K562 (cell line): ENCODE measurements around the gene GUCY1A1. TPM values are rescaled to one million over a fixed set of nuclear protein-coding genes. Genes with fewer than 3 reads are reported as not detected.

Experiments used
- ATAC-seq: fragments of 200-7000 bp; cut with Tn5 transposase; 3 replicates; pipeline ENCODE4 v1.9.1; 2020; ENCODE audit warnings: moderate library complexity
- BruUV-seq: library from RNA; stranded (reverse); fragments of 400-500 nt; replicated peaks from 2 replicates; lab custom pipeline; 2021; lab: Mats Ljungman, UMichigan
- CTCF ChIA-PET: fragments of 300-600 bp; formaldehyde crosslinking; extraction: SDS; loops from one replicate; lab custom pipeline; 2021; ENCODE audit warnings: low intra/inter-chr PET ratio; lab: Yijun Ruan, JAX
- POLR2A ChIA-PET: fragments of 300-600, 350-650 bp; sonication (Branson Sonifier 250); formaldehyde crosslinking; extraction: SDS; loops from one replicate; lab custom pipeline; 2021; ENCODE audit warnings: antibody characterized with exemption, inconsistent platforms; lab: Yijun Ruan, JAX
- DNase-seq, 4 experiments: peaks; one replicate each; pipeline versions ENCODE4 v3.0.0 to v3.0.0-alpha.2; 2011 to 2018; ENCODE audit warnings: low spot score in 3 of 4, mixed read lengths in 3 of 4; ENCODE audit errors: extremely low read depth in 1 of 4
- FAIRE-seq: peaks from 2 replicates; lab custom pipeline; 2011; peaks lifted over from hg19 to GRCh38; lab: Jason Lieb, UNC
- H2AFZ ChIP-seq: 2 replicates; pipeline ENCODE4 v1.6.0; 2011; ENCODE audit warnings: low read depth, low read length, control low read depth, inconsistent platforms
- H3K27ac ChIP-seq: fragments of 200-600 bp; 3 replicates; pipeline ENCODE4 v1.8.0; 2011; ENCODE audit warnings: low read depth, mild to moderate bottlenecking, control low read depth, inconsistent platforms, low read length, moderate library complexity, mixed read lengths; ENCODE audit errors: extremely low read depth
- H3K27me3 ChIP-seq, 2 experiments: fragments of 300-600 bp in 1 of 2; 2 replicates in 1 of 2; 3 replicates in 1 of 2; pipeline versions ENCODE4 v1.6.0 to v1.8.0; 2011; ENCODE audit warnings: inconsistent platforms in 2 of 2, low read length in 2 of 2, mild to moderate bottlenecking in 1 of 2, mixed read lengths in 1 of 2, moderate library complexity in 1 of 2; ENCODE audit not compliant: control insufficient read depth in 2 of 2, insufficient read depth in 2 of 2
- H3K36me3 ChIP-seq: fragments of 300-600 bp; 3 replicates; pipeline ENCODE4 v1.8.0; 2011; ENCODE audit warnings: mild to moderate bottlenecking, low read length, inconsistent platforms; ENCODE audit not compliant: control insufficient read depth, insufficient read depth
- H3K4me1 ChIP-seq, 2 experiments: fragments of 200-600 bp in 1 of 2; replicated peaks in 1 of 2; 2 replicates in 1 of 2; 3 replicates in 1 of 2; pipeline versions ENCODE4 v1.5.1 to v1.8.0; 2011; ENCODE audit warnings: inconsistent platforms in 2 of 2, low read length in 2 of 2, mild to moderate bottlenecking in 1 of 2, mixed read lengths in 1 of 2, moderate library complexity in 1 of 2; ENCODE audit not compliant: control insufficient read depth in 2 of 2, insufficient read depth in 2 of 2
- H3K4me2 ChIP-seq: 2 replicates; pipeline ENCODE4 v1.6.1; 2011; ENCODE audit warnings: low read length, control low read depth, inconsistent platforms, mixed read lengths; ENCODE audit not compliant: insufficient read depth
- H3K4me3 ChIP-seq: fragments of 200-600 bp; sonication (generic), shearing (Covaris generic); 2 replicates; pipeline ENCODE4 v1.5.1; 2016; ENCODE audit warnings: control low read depth, inconsistent platforms
- H3K79me2 ChIP-seq: fragments of 200-600 bp; 3 replicates; pipeline ENCODE4 v1.8.0; 2011; ENCODE audit warnings: low read length, inconsistent platforms; ENCODE audit not compliant: control insufficient read depth, insufficient read depth
- H3K9ac ChIP-seq, 2 experiments: 2 replicates each; pipeline versions ENCODE4 v1.6.0 to v1.6.1; 2011; ENCODE audit warnings: low read depth in 2 of 2, low read length in 2 of 2, control low read depth in 1 of 2, inconsistent platforms in 1 of 2, mild to moderate bottlenecking in 1 of 2, mixed read lengths in 1 of 2; ENCODE audit not compliant: insufficient read depth in 1 of 2
- H3K9me1 ChIP-seq: one replicate; pipeline ENCODE4 v1.6.0; 2011; ENCODE audit warnings: inconsistent platforms, mild to moderate bottlenecking, low read length, moderate library complexity; ENCODE audit not compliant: control insufficient read depth, insufficient read depth
- H3K9me3 ChIP-seq: replicated peaks from 2 replicates; pipeline ENCODE4 v1.5.1; 2011; ENCODE audit warnings: low read depth, low read length, inconsistent platforms; ENCODE audit not compliant: control insufficient read depth, insufficient read depth
- H4K20me1 ChIP-seq: replicated peaks from 2 replicates; pipeline ENCODE4 v1.6.1; 2011; ENCODE audit warnings: low read length, inconsistent platforms, mixed read lengths; ENCODE audit not compliant: control insufficient read depth, insufficient read depth
- HEY1 ChIP-seq: fragments of 250-450 bp; sonication (Bioruptor Pico); IDR thresholded peaks from 2 replicates; pipeline ENCODE4 v1.5.0; 2020; ENCODE audit warnings: mild to moderate bottlenecking, moderate library complexity, borderline replicate concordance
- HIVEP1 ChIP-seq: fragments of 250-450 bp; sonication (Bioruptor Pico); IDR thresholded peaks from 2 replicates; pipeline ENCODE4 v1.4.0; 2020; ENCODE audit warnings: mild to moderate bottlenecking
- HNRNPK ChIP-seq: fragments of 200-400 bp; formaldehyde crosslinking; IDR thresholded peaks from one replicate; pipeline ENCODE4 v1.6.1; 2018; ENCODE audit warnings: mild to moderate bottlenecking, low read depth, low read length; ENCODE audit not compliant: poor library complexity, severe bottlenecking
- KDM5B ChIP-seq: fragments of 200-600 bp; sonication (generic); IDR thresholded peaks from 2 replicates; pipeline ENCODE4 v1.6.1; 2012; ENCODE audit warnings: low read depth, mild to moderate bottlenecking, moderate library complexity, low read length, control low read depth, inconsistent platforms; ENCODE audit not compliant: insufficient replicate concordance
- PURB ChIP-seq: sonication (generic); formaldehyde crosslinking; IDR thresholded peaks from 2 replicates; pipeline ENCODE4 v1.9.0; 2021; ENCODE audit warnings: low read depth, mild to moderate bottlenecking, missing genetic modification reagents
- ZBTB26 ChIP-seq: fragments of 450-650 bp; formaldehyde crosslinking; IDR thresholded peaks from 2 replicates; pipeline ENCODE4 v1.4.0; 2022; ENCODE audit warnings: missing genetic modification characterization
- WGBS: fragments of 100-300 bp; shearing (Covaris generic); methylation state at CpG from one replicate; pipeline ENCODE4 v1.1.6; 2016; ENCODE audit warnings: low coverage, mixed read lengths; ENCODE audit not compliant: insufficient coverage; ENCODE audit errors: missing lambda C conversion rate; 5-methylcytosine and 5-hydroxymethylcytosine counted together
- in situ Hi-C: fragments of 300-500 bp; cut with MboI; formaldehyde crosslinking; loops from 4 replicates; pipeline ENCODE4 v1.15.0; 2018; ENCODE audit warnings: inconsistent platforms, mixed read lengths
- intact Hi-C: fragments of 100-400 bp; cut with micrococcal nuclease; formaldehyde crosslinking; loops from 2 replicates; pipeline ENCODE4 v1.14.2; 2022
- polyA plus RNA-seq, 8 experiments: library from polyadenylated mRNA; depleted of rRNA in 4 of 8; stranded (reverse) in 5 of 8; unstranded in 3 of 8; fragments of >200 nt; fragmentation: Nextera tagmentation in 2 of 8; fragmentation: Illumina TruSeq in 1 of 8; extraction: Ambion mirVana in 2 of 8; extraction: Trizol in 1 of 8; gene quantifications; 2 replicates each; pipeline versions ENCODE4 v1.2.1 to v1.2.3, GENCODE V29; 2011 to 2014; ENCODE audit warnings: inconsistent platforms in 1 of 8, missing spikeins in 1 of 8
- total RNA-seq, 7 experiments: library from RNA; depleted of rRNA in 6 of 7; stranded (reverse); fragments of >200 nt in 6 of 7; fragmentation: Illumina TruSeq in 2 of 7; extraction: Trizol in 2 of 7; gene quantifications; 2 replicates each; pipeline versions ENCODE4 v1.2.1 to v1.2.3, GENCODE V29; 2011 to 2021; ENCODE audit warnings: low replicate concordance in 1 of 7

Gene GUCY1A1
- total and polyA plus RNA-seq, 9 of the 15 experiments (the other 6 are each of a cell fraction or from before 2014, with no cell fraction given), result not detected

- BruUV-seq, result no TSS peak
- Histone ChIP-seq H2AFZ (no peak overlapping the region), H3K4me1 (no peaks in the 10 kb centered on the region), H3K36me3 (no peaks in the 10 kb centered on the region), H3K79me2 (no peaks in the 10 kb centered on the region), H3K27ac (no peak overlapping the region), H3K9ac (no peak overlapping the region), H3K9me1 (no peaks in the 10 kb centered on the region), H3K4me3 (no peak overlapping the region), H4K20me1 (no peaks in the 10 kb centered on the region), H3K27me3 (no peaks in the 10 kb centered on the region), H3K4me2 (no peak overlapping the region), H3K9me3 (no peaks in the 10 kb centered on the region)
- in situ Hi-C loops (no loop called here), intact Hi-C loops (no loop called here)
- DNase-seq (no peak), FAIRE-seq (no peak), ATAC-seq (no peak)
- ChIA-PET POLR2A (no interaction called here), CTCF (no interaction called here)
- TF ChIP-seq HIVEP1 (CRISPR knock-in tag), result no peak
- TF ChIP-seq HNRNPK, result no peak
- no peak for TF ChIP-seq HEY1
- TF ChIP-seq PURB, result no peak
- TF ChIP-seq KDM5B, result no peak
- TF ChIP-seq ZBTB26, result no peak
- WGBS, result 0% methylated on average over 2 of the region's 2 CpGs
These were observed 25.9 kb upstream of the GUCY1A1 start for GRCh38 chr4:155640751-155641150.
